ENCODE results near the gene ME2. TPM values are rescaled to one million over a fixed set of nuclear protein-coding genes. Genes with fewer than 3 reads are reported as not detected.
A peak's percentile ranks its signal among the peaks of the same experiment; 100 is the strongest.

Gene ME2
- total and polyA plus RNA-seq, 9 of the 15 experiments (the other 6 are each of a cell fraction or from before 2014, with no cell fraction given): 12.3 to 54.4 (median 36.2) TPM

- BruUV-seq (replicated peaks): no TSS peak
- H3K27me3 ChIP-seq (ENCODE audit: control insufficient read depth in 2 of 2, insufficient read depth in 2 of 2, low read length in 2 of 2): no peaks in the 10 kb centered on the region
- no peaks in the 10 kb centered on the region for H3K9me3 ChIP-seq (replicated peaks; ENCODE audit: control insufficient read depth, insufficient read depth, low read depth, low read length)
- no peak overlapping the region for H3K4me3 ChIP-seq
- no peak for ATAC-seq
- H3K79me2 ChIP-seq (ENCODE audit: control insufficient read depth, insufficient read depth, low read length): no peaks in the 10 kb centered on the region
- ChIA-PET POLR2A (no interaction called here), CTCF (ENCODE audit: low intra/inter-chr PET ratio) (no interaction called here)
- FAIRE-seq: no peak
- no peak overlapping the region for H3K27ac ChIP-seq (ENCODE audit: extremely low read depth, low read depth, low read length)
- no peaks in the 10 kb centered on the region; a peak in 1 of 5 replicates for H3K4me1 ChIP-seq (replicated peaks in 1 of 2; ENCODE audit: control insufficient read depth in 2 of 2, insufficient read depth in 2 of 2, low read length in 2 of 2)
- TF ChIP-seq RBM22 (IDR thresholded peaks at IDR 0.05; ENCODE audit: low read depth, low read length, poor library complexity, severe bottlenecking) (no peak), WHSC1 (IDR thresholded peaks at IDR 0.05; ENCODE audit: low read length) (no peak), ZNF263 (CRISPR knock-in tag; IDR thresholded peaks at IDR 0.05; ENCODE audit: borderline replicate concordance) (no peak), CAMTA2 (CRISPR knock-in tag; conservative IDR thresholded peaks at IDR 0.05) (no peak), KLF16 (IDR thresholded peaks at IDR 0.05) (no peak), SAP30 (IDR thresholded peaks at IDR 0.05; ENCODE audit: borderline replicate concordance, insufficient read depth, low read depth, low read length, poor library complexity, severe bottlenecking) (no peak), UBTF (IDR thresholded peaks at IDR 0.05; ENCODE audit: borderline replicate concordance in 1 of 2, low read depth in 2 of 2, low read length in 2 of 2) (no peak), ARHGAP35 (IDR thresholded peaks at IDR 0.05; ENCODE audit: partially characterized antibody) (no peak)
- no peak overlapping the region for H3K9ac ChIP-seq (ENCODE audit: insufficient read depth in 1 of 2, low read depth in 2 of 2, low read length in 2 of 2)
- no peaks in the 10 kb centered on the region for H3K36me3 ChIP-seq (ENCODE audit: control insufficient read depth, insufficient read depth, low read length)
- intact Hi-C loops (cut with micrococcal nuclease) (no loop called here), in situ Hi-C loops (cut with MboI) (no loop called here)
- no peaks in the 10 kb centered on the region for H4K20me1 ChIP-seq (replicated peaks; ENCODE audit: control insufficient read depth, insufficient read depth, low read length)
- H3K9me1 ChIP-seq (ENCODE audit: control insufficient read depth, insufficient read depth, low read length): no peaks in the 10 kb centered on the region
- no peak for DNase-seq (ENCODE audit: extremely low read depth in 1 of 4, low spot score in 3 of 4)
- WGBS (ENCODE audit: insufficient coverage, low coverage, missing lambda C conversion rate): 14% methylated on average over 3 of the region's 3 CpGs
- 0 out of 2 replicates have a peak overlapping the region, but pooled peaks have one; percentile 33 for H2AFZ ChIP-seq (ENCODE audit: low read depth, low read length)
- H3K4me2 ChIP-seq (ENCODE audit: insufficient read depth, low read length): no peak overlapping the region
Measured at GRCh38 chr18:50992351-50992762, 113.4 kb downstream of the ME2 start.

All from K562 (cell line).